Activated gamma-delta T cell (primary cell): Measurements from ENCODE around the gene GATD1.
A peak's percentile ranks its signal among the peaks of the same experiment; 100 is the strongest.

Source experiments
- DNase-seq: peaks from one replicate; lab custom pipeline; 2025; lab: John Stamatoyannopoulos, UW

GATD1 gene

GRCh38 chr11:812390-812789 lies 35.1 kb upstream of the GATD1 start:
- DNase-seq: no peak

- DNase-seq: no peak
These were observed 34.4 kb upstream of the GATD1 start for GRCh38 chr11:811446-812245.

- DNase-seq: no peak
These were observed 32.8 kb upstream of the GATD1 start for GRCh38 chr11:810040-810567.

GRCh38 chr11:809287-810039 lies 32.2 kb upstream of the GATD1 start, which contains the start of gene RPLP2:
RPLP2 (plus strand) TSS chr11:809967; CDS start chr11:810235, 268 bp downstream.
- peak; percentile 97 for DNase-seq

- DNase-seq: no peak
These were observed 31.4 kb upstream of the GATD1 start for GRCh38 chr11:808427-809286.

GRCh38 chr11:804599-804964 lies 27.3 kb upstream of the GATD1 start:
- DNase-seq: no peak

GRCh38 chr11:803770-804598 lies 26.7 kb upstream of the GATD1 start:
- DNase-seq: no peak

- no peak for DNase-seq
These were observed 26.1 kb upstream of the GATD1 start for GRCh38 chr11:803467-803742.

GRCh38 chr11:802693-803466 lies 25.6 kb upstream of the GATD1 start:
- no peak for DNase-seq

GRCh38 chr11:802018-802617 lies 24.8 kb upstream of the GATD1 start:
- no peak for DNase-seq

GRCh38 chr11:801097-801780 lies 24.0 kb upstream of the GATD1 start:
- DNase-seq: no peak

GRCh38 chr11:800473-800872 lies 23.2 kb upstream of the GATD1 start:
- DNase-seq: no peak

- DNase-seq: no peak
These were observed 22.5 kb upstream of the GATD1 start for GRCh38 chr11:799641-800316.

- peak; percentile 71 for DNase-seq
These were observed 20.9 kb upstream of the GATD1 start, which contains the start of gene SLC25A22 for GRCh38 chr11:798093-798713. SLC25A22 (minus strand) TSS chr11:798281; CDS start chr11:795006, 3,275 bp downstream.

GRCh38 chr11:797296-798092 lies 20.2 kb upstream of the GATD1 start:
- DNase-seq: peak; percentile 63

- DNase-seq: no peak
These were observed 19.4 kb upstream of the GATD1 start for GRCh38 chr11:796565-797295.
